GM18508 (cell line): ENCODE measurements around the gene GPR26.

ENCODE experiments used
- ATAC-seq: cut with Tn5 transposase; IDR thresholded peaks from one replicate; pipeline ENCODE4 v1.9.1; 2021; ENCODE audit warnings: moderate number of reproducible peaks; ENCODE audit not compliant: insufficient read depth, unreplicated experiment

The GPR26 gene

DNA sequence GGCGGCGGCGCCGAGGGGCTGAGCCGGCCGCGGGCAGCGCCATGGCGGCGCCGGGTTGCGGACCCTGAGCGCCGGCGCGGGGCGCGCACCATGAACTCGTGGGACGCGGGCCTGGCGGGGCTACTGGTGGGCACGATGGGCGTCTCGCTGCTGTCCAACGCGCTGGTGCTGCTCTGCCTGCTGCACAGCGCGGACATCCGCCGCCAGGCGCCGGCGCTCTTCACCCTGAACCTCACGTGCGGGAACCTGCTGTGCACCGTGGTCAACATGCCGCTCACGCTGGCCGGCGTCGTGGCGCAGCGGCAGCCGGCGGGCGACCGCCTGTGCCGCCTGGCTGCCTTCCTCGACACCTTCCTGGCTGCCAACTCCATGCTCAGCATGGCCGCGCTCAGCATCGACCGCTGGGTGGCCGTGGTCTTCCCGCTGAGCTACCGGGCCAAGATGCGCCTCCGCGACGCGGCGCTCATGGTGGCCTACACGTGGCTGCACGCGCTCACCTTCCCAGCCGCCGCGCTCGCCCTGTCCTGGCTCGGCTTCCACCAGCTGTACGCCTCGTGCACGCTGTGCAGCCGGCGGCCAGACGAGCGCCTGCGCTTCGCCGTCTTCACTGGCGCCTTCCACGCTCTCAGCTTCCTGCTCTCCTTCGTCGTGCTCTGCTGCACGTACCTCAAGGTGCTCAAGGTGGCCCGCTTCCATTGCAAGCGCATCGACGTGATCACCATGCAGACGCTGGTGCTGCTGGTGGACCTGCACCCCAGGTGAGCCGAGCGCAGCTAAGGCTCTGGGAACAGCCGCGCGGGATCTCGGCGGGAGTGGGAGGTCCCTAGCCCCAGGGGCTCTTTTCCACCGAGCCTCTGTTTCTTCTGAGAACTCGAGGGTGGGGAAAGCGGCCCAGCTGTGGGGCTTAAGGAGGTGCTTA is at the start of gene GPR26:
TSS of gene GPR26 (plus strand) at position 38 of the 919 bp plus-strand sequence. CDS start at position 91, 53 bp downstream.
- no peak for ATAC-seq

DNA sequence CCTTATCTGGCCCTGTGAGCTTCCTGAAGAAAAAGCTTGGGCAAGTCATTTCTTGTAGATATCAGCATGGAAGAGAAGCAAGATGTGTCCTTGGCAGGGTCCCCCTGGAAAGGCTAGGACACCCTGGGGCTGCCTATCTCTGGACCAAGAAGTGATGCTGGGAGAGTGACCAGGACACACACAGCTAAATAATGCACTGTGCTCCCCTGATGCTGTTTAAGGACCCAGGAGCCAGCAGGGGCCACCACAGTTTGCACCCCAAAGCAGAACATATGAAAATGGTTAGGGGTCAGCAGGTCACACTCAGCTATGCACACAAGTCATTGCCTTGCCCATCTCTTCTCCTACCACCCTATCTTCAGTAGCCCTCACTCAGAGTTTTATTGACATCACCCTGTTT is 47.9 kb upstream of the GPR26 start:
- ATAC-seq: no peak

GRCh38 chr10:123619067-123619855 is 46.9 kb upstream of the GPR26 start:
- ATAC-seq: no peak

DNA sequence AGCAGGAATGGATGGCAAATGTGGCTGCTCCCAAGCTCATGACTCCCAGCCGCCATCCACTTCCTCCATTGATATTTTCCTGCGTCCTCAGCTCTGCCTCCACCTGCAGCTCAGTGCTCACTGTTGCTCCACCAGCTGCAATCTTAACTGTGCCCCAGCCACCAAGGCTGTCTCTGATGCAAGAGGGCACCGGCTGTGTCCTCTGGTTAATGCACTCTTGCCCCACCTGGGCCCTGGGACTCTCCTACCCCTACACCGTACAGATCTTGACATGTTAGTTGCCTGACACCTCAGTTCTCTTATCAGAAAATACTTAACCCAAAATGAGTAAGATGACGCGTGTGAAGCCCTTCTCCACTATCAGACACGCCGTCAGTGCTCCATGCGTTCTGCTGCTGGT is 45.5 kb upstream of the GPR26 start:
- ATAC-seq: no peak

GRCh38 chr10:123621492-123621891 is 44.7 kb upstream of the GPR26 start:
- no peak for ATAC-seq

- ATAC-seq: no peak
Measured at GRCh38 chr10:123621916-123622315, 44.2 kb upstream of the GPR26 start.

DNA sequence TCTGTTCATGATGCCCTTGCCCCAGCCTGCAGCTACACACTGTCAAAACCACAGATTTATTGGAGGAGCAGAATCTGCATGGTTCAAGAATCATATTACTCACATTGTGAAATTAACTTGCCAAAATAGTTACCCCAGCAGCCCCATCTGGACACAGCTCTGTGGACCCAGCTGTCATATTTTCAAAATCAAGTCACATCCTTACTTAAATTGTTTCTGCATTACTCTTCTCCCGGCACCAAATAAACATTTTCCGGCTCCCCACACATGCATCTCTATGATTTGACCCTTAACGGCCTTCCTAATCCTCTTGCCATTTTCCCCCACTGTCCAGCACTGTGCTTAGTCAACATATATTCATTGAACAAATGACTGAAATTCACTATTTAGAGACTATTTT is 43.8 kb upstream of the GPR26 start:
- ATAC-seq: no peak

- ATAC-seq: no peak
Measured at GRCh38 chr10:123624086-123624485, 42.1 kb upstream of the GPR26 start.

DNA sequence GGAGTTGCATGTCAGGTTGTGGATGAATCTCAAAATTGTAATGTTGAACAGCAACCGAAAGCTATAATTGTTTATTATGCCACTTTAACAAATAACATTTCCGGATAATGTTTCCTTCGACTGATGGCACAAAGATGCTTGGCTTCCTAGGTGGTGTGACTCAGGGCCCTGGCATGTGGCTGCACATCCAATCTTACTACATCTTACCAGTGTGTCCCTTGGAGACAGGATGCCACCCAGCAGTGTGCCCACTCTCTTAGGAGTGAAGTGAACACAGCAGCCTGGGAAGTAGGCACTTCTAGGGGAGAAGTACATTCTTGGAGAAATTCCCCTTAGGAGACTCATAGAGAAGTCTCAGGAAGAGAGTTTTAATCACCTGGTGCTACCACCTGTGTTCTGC is 33.0 kb upstream of the GPR26 start:
- no peak for ATAC-seq

DNA sequence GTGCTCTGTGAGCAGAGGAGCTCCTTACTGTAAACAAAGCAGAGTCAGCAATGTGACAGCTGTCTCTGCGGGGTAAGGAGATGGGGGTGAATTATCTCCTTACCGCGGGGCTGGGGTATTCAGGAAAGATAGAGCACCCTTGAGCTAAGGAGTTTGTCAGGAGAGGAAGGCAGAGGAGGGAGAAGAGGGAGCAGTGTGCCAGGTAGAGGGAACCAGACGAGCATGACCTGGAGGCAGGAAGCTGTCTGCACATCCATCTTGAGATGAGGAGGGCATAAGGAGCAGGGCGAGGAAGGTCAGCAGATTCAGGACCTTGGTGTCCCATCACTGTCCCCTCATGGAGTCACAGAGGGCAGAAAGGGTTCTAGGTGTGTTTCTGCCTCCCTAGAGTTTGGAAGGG is 32.5 kb upstream of the GPR26 start:
- no peak for ATAC-seq

- no peak for ATAC-seq
Measured at GRCh38 chr10:123634221-123634620, 31.9 kb upstream of the GPR26 start.

- no peak for ATAC-seq
Measured at GRCh38 chr10:123635131-123635530, 31.0 kb upstream of the GPR26 start.

- ATAC-seq: no peak
Measured at GRCh38 chr10:123635745-123636144, 30.4 kb upstream of the GPR26 start.

DNA sequence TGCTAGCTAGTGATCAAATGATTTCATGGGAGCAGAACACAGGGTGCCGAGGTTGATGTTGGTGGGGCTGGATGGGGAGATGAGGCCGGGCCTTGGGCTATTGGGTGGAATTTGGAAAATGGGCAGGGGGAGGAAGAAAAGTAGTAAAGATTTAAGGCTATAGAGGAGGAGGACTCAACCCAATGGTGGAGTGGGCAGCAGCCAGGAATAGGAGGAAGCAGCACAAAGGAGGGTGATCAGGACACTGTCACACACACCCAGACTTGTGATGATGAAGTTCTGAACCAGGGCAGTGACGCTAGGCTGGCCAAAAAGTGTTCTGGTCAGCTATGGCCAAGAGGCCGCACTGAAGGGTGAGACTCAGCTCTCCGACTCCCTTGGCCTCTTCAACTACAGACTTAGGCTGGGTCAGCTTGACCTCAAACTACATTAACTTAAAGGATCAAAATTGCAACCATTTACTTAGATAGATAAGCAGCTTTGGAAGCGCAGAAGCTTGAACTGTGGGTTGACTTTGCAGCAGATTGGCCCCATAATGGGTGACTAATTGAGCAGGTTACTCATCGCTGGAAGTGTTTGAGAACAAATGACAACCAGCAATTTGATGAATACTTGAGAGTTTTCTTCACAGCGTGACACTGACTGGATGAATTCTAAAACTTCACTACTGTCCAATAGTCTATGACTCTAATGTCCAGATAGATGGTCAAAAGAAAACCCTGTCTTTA is 29.4 kb upstream of the GPR26 start:
- ATAC-seq: no peak

DNA sequence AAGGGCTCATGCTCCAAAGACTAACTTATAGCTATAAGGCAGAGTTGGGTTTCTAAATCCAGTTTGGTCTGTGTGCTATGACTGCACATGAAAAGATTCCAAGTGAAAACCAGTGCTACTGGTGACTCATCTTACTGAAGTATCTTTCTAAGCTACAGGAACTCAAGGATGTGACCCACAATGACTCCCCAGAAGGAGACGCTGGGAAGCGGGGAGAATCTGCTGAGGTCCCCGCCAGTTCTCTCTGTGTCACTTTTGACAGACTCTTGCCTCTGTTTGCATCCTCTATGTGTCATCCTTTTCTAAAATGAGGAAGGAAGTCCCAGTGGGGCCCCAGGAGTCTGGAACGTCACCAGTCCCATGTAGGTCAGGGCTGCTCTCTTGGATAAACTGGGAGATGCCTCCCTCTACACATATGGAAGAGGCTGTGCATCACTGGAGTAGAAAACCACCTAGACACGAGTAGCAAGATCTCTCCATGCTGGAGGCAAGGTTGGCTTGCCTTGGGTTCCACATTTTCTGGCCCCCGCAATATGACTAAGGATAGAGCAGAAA is 28.8 kb upstream of the GPR26 start:
- ATAC-seq: no peak

GRCh38 chr10:123639131-123639530 is 27.0 kb upstream of the GPR26 start:
- ATAC-seq: no peak

GRCh38 chr10:123640016-123640535 is 26.1 kb upstream of the GPR26 start:
- ATAC-seq: no peak

DNA sequence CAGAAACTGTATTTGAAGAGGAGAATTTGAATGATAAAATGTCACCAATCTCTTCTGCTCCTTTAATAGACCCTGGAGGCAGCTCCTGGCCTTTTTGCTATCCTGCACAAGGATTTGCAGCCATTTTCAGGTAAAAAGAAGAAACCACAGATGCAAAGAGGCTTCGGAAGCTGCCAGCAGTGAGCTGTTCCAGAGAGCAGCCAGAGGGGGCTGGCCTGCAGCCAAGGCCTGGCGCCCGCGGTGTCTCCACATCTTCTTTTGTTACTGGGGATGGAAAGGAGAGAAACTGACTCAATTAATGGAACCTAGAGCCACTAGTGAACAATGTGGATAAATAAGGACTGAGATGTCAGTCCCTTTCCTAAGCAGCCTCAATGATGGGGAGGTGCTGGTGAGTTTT is 23.9 kb upstream of the GPR26 start:
- no peak for ATAC-seq

GRCh38 chr10:123642697-123643096 is 23.5 kb upstream of the GPR26 start:
- ATAC-seq: no peak

GRCh38 chr10:123643315-123643714 is 22.8 kb upstream of the GPR26 start:
- ATAC-seq: no peak
